Keratinocyte (primary cell): ENCODE results near the gene MAP1LC3A. TPM values are rescaled to one million over a fixed set of nuclear protein-coding genes. Genes with fewer than 3 reads are reported as not detected.

Experiments used
- DNase-seq: peaks from one replicate; pipeline ENCODE4 v3.0.0-alpha.2; 2011; ENCODE audit warnings: low read depth, missing footprints, low spot score
- FAIRE-seq: peaks from 2 replicates; lab custom pipeline; 2011; peaks lifted over from hg19 to GRCh38; lab: Jason Lieb, UNC
- H2AFZ ChIP-seq: 2 replicates; pipeline ENCODE4 v1.6.0; 2012; ENCODE audit warnings: low read length, control low read depth, inconsistent platforms; ENCODE audit not compliant: control insufficient read depth
- H3K27ac ChIP-seq: 2 replicates; pipeline ENCODE4 v1.5.1; 2011; ENCODE audit warnings: low read length; ENCODE audit not compliant: control insufficient read depth, insufficient read depth
- H3K27me3 ChIP-seq: 3 replicates; pipeline ENCODE4 v1.6.0; 2011; ENCODE audit warnings: low read length; ENCODE audit not compliant: control insufficient read depth, insufficient read depth; ENCODE audit errors: extremely low read depth
- H3K36me3 ChIP-seq, 2 experiments: 2 replicates in 1 of 2; 3 replicates in 1 of 2; pipeline ENCODE4 v1.5.1; 2011; ENCODE audit warnings: low read length in 2 of 2, mild to moderate bottlenecking in 1 of 2; ENCODE audit not compliant: control insufficient read depth in 2 of 2, insufficient read depth in 2 of 2; ENCODE audit errors: extremely low read depth in 1 of 2
- H3K4me1 ChIP-seq: 3 replicates; pipeline ENCODE4 v1.5.1; 2011; ENCODE audit warnings: low read length; ENCODE audit not compliant: control insufficient read depth, insufficient read depth; ENCODE audit errors: extremely low read depth
- H3K4me2 ChIP-seq: 3 replicates; pipeline ENCODE4 v1.6.0; 2011; ENCODE audit warnings: low read depth, low read length; ENCODE audit not compliant: control insufficient read depth, insufficient read depth; ENCODE audit errors: extremely low read depth
- H3K4me3 ChIP-seq, 3 experiments: fragments of 200-600 bp in 1 of 3; sonication (generic) in 1 of 3; 2 replicates in 2 of 3; 3 replicates in 1 of 3; pipeline ENCODE4 v1.5.1; 2011 to 2016; ENCODE audit warnings: low read length in 3 of 3, mild to moderate bottlenecking in 3 of 3, control low read depth in 2 of 3, inconsistent platforms in 1 of 3, low read depth in 1 of 3, mixed read lengths in 1 of 3, mixed run types in 1 of 3, moderate library complexity in 1 of 3; ENCODE audit not compliant: control insufficient read depth in 2 of 3, insufficient read depth in 2 of 3; ENCODE audit errors: extremely low read depth in 1 of 3
- H3K79me2 ChIP-seq: 2 replicates; pipeline ENCODE4 v1.6.0; 2012; ENCODE audit warnings: low read length; ENCODE audit not compliant: control insufficient read depth, insufficient read depth
- H3K9ac ChIP-seq: 3 replicates; pipeline ENCODE4 v1.6.0; 2011; ENCODE audit warnings: low read length; ENCODE audit not compliant: control insufficient read depth, insufficient read depth; ENCODE audit errors: extremely low read depth
- H3K9me1 ChIP-seq: 3 replicates; pipeline ENCODE4 v1.6.0; 2011; ENCODE audit warnings: low read length; ENCODE audit not compliant: control insufficient read depth, insufficient read depth; ENCODE audit errors: extremely low read depth
- H3K9me3 ChIP-seq: 2 replicates; pipeline ENCODE4 v1.5.1; 2012; ENCODE audit warnings: low read depth, low read length; ENCODE audit not compliant: control insufficient read depth
- H4K20me1 ChIP-seq: 3 replicates; pipeline ENCODE4 v1.6.0; 2011; ENCODE audit warnings: low read length; ENCODE audit not compliant: control insufficient read depth, insufficient read depth; ENCODE audit errors: extremely low read depth
- EZH2 ChIP-seq: IDR thresholded peaks from one replicate; pipeline ENCODE4 v1.6.1; 2012; ENCODE audit warnings: inconsistent platforms, mild to moderate bottlenecking, low read length, moderate library complexity
- dilution Hi-C: fragments of 300-500 bp; cut with MboI; formaldehyde crosslinking; loops from one replicate; pipeline ENCODE4 v1.7.0; 2020; ENCODE audit warnings: low sequenced_read_pairs; ENCODE audit not compliant: extremely low pct_ligation_motif_present
- polyA plus RNA-seq, 5 experiments: library from polyadenylated mRNA; depleted of rRNA in 3 of 5; stranded (reverse) in 3 of 5; stranded (forward) in 1 of 5; unstranded in 1 of 5; fragments of >200 nt; gene quantifications; 1 replicate in 1 of 5; 2 replicates in 3 of 5; 3 replicates in 1 of 5; pipeline versions ENCODE4 v1.2.1 to v1.2.3, GENCODE V29; 2011 to 2012; ENCODE audit warnings: missing spikeins in 2 of 5, low read depth in 1 of 5, low replicate concordance in 1 of 5
- TF ChIP-seq, protein P1 (sequence below), 3 experiments: IDR thresholded peaks in 1 of 3; conservative IDR thresholded peaks in 1 of 3; optimal IDR thresholded peaks in 1 of 3; 2 replicates in 2 of 3; 3 replicates in 1 of 3; pipeline versions ENCODE3 to v1.5.1; 2011; ENCODE audit warnings: low read length in 3 of 3, mild to moderate bottlenecking in 3 of 3, moderate library complexity in 2 of 3, control low read depth in 1 of 3, inconsistent platforms in 1 of 3; ENCODE audit not compliant: insufficient read depth in 2 of 3; ENCODE audit errors: extremely low read depth in 1 of 3

MAP1LC3A gene
- polyA plus RNA-seq, 1 donor (not counting 4 experiments of a cell fraction or from before 2014, with no cell fraction given) = 1.7 TPM

DNA sequence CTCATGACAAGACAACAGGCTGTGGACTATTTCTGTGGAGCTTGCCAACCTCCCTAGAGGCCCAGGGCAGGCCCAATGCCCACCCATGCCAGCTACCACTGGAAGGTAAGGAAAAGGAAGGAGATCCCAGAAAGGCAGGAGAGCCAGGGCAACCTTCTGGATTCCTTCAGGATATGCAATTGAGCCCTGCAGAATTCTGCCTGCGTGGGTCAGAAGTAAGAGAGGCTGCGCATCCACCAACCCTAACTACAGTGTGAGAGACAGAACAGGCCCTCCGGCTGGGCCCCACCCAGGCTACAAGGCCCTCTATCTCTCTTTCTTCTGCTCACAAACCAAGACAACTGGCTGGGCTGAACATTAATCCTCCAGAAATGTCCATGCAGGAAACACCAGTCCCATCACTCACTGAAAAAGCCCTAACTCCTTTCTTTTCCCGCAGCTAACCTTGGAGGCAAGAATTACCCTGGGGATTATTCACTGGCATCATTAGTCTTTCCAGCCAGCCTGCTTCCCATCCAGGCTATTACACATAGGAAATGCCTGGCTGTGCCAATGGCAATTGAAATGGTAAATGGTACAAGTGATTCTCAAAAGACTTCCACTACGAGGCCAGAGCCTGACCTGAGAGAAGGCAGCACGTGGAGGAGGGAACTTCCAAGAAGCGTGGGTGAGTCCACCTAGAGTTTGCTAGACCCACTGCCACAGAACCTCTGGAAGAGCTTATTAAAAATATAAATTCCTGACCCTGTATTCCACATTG, 15.2 kb downstream of the MAP1LC3A start:
- Histone ChIP-seq H4K20me1 (no peaks in the 10 kb centered on the region), H3K79me2 (no peaks in the 10 kb centered on the region), H3K9me1 (no peaks in the 10 kb centered on the region), H3K9ac (no peak overlapping the region), H3K27ac (no peak overlapping the region), H3K4me3 (no peak overlapping the region), H3K9me3 (no peaks in the 10 kb centered on the region), H3K4me2 (no peak overlapping the region), H3K4me1 (peaks cover 4% of the 10 kb centered on the region), H3K36me3 (peaks cover 4 to 7% of the 10 kb centered on the region in 2 experiments), H2AFZ (no peak overlapping the region), H3K27me3 (no peaks in the 10 kb centered on the region)
- no peak for FAIRE-seq
- TF ChIP-seq, protein P1, sequence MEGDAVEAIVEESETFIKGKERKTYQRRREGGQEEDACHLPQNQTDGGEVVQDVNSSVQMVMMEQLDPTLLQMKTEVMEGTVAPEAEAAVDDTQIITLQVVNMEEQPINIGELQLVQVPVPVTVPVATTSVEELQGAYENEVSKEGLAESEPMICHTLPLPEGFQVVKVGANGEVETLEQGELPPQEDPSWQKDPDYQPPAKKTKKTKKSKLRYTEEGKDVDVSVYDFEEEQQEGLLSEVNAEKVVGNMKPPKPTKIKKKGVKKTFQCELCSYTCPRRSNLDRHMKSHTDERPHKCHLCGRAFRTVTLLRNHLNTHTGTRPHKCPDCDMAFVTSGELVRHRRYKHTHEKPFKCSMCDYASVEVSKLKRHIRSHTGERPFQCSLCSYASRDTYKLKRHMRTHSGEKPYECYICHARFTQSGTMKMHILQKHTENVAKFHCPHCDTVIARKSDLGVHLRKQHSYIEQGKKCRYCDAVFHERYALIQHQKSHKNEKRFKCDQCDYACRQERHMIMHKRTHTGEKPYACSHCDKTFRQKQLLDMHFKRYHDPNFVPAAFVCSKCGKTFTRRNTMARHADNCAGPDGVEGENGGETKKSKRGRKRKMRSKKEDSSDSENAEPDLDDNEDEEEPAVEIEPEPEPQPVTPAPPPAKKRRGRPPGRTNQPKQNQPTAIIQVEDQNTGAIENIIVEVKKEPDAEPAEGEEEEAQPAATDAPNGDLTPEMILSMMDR (optimal IDR thresholded peaks at IDR 0.05 in 1 of 3, IDR thresholded peaks at IDR 0.05 in 1 of 3, conservative IDR thresholded peaks at IDR 0.05 in 1 of 3; ENCODE audit: extremely low read depth in 1 of 3, insufficient read depth in 2 of 3, low read length in 3 of 3) = no peak
- TF ChIP-seq EZH2 = no peak
- dilution Hi-C loops = no loop called here
- no peak for DNase-seq

DNA sequence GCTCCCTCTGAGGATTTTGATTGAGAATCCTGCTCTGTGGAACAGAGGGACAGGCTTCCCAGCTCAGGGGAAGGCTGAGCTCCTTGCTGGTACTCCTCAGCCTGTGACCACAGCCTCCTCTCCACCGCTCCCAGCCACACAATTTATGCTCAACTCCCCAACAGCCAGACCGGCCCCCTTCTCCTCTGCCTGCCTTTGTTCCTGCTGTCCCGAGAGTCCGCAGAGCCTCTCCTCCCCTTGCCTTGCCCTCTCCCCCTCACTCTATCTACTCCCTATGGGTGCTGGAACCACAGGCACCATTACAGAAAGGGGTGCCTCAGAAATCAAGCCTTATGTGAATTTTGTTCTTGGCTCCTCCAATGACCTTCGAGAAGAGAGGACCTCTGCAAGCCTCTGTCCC, 15.9 kb downstream of the MAP1LC3A start:
- no peak overlapping the region for H3K27ac ChIP-seq
- no peaks in the 10 kb centered on the region for H3K9me3 ChIP-seq
- FAIRE-seq = no peak
- H3K79me2 ChIP-seq = no peaks in the 10 kb centered on the region
- H3K9ac ChIP-seq = no peak overlapping the region
- dilution Hi-C loops = no loop called here
- DNase-seq = no peak
- no peak for TF ChIP-seq EZH2
- TF ChIP-seq, protein P1 (optimal IDR thresholded peaks at IDR 0.05 in 1 of 3, IDR thresholded peaks at IDR 0.05 in 1 of 3, conservative IDR thresholded peaks at IDR 0.05 in 1 of 3; ENCODE audit: extremely low read depth in 1 of 3, insufficient read depth in 2 of 3, low read length in 3 of 3) = no peak
- no peaks in the 10 kb centered on the region for H3K9me1 ChIP-seq
- no peak overlapping the region for H2AFZ ChIP-seq
- H3K4me2 ChIP-seq = no peak overlapping the region
- no peaks in the 10 kb centered on the region for H4K20me1 ChIP-seq
- H3K4me3 ChIP-seq = no peak overlapping the region
- H3K36me3 ChIP-seq = peaks cover 4 to 7% of the 10 kb centered on the region in 2 experiments
- no peaks in the 10 kb centered on the region for H3K27me3 ChIP-seq
- H3K4me1 ChIP-seq = peaks cover 10% of the 10 kb centered on the region
